H1 (cell line): ENCODE results near the gene MGLL. TPM values are rescaled to one million over a fixed set of nuclear protein-coding genes. Genes with fewer than 3 reads are reported as not detected.
A peak's percentile ranks its signal among the peaks of the same experiment; 100 is the strongest.

Source experiments
- CTCF ChIA-PET: fragments of 300-600 bp; sonication (Branson Sonifier 250); formaldehyde crosslinking; loops from one replicate; lab custom pipeline; 2021; ENCODE audit not compliant: partially characterized antibody; lab: Charles Lee
- POLR2A ChIA-PET: fragments of 300-600 bp; sonication (Branson Sonifier 250); formaldehyde crosslinking; loops from one replicate; lab custom pipeline; 2021; ENCODE audit warnings: inconsistent platforms; ENCODE audit not compliant: partially characterized antibody; lab: Charles Lee
- DNase-seq, 2 experiments: peaks; one replicate each; pipeline versions ENCODE4 v3.0.0 to v3.0.0-alpha.2; 2010 to 2022; ENCODE audit warnings: low spot score in 2 of 2, low read depth in 1 of 2, mixed read lengths in 1 of 2
- FAIRE-seq: peaks from 2 replicates; lab custom pipeline; 2011; peaks lifted over from hg19 to GRCh38; lab: Jason Lieb, UNC
- H2AFZ ChIP-seq: 2 replicates; pipeline ENCODE4 v1.8.1; 2012; ENCODE audit warnings: low read length, inconsistent platforms
- H2AK5ac ChIP-seq: 2 replicates; pipeline ENCODE4 v1.6.1; 2013; ENCODE audit warnings: low read depth, low read length
- H2BK120ac ChIP-seq: replicated peaks from 2 replicates; pipeline ENCODE3; 2013; ENCODE audit warnings: low read depth, low read length, inconsistent platforms
- H2BK12ac ChIP-seq: 2 replicates; pipeline ENCODE4 v1.6.1; 2013; ENCODE audit warnings: low read depth, low read length
- H2BK15ac ChIP-seq: 2 replicates; pipeline ENCODE4 v1.6.1; 2013; ENCODE audit warnings: low read length
- H2BK20ac ChIP-seq: 2 replicates; pipeline ENCODE4 v1.6.1; 2013; ENCODE audit warnings: low read length
- H2BK5ac ChIP-seq: 2 replicates; pipeline ENCODE4 v1.6.1; 2013; ENCODE audit warnings: low read depth, low read length
- H3K14ac ChIP-seq: 2 replicates; pipeline ENCODE4 v1.6.1; 2013; ENCODE audit warnings: inconsistent platforms; ENCODE audit not compliant: insufficient read length
- H3K18ac ChIP-seq: 2 replicates; pipeline ENCODE4 v1.6.1; 2013; ENCODE audit warnings: low read length; ENCODE audit errors: extremely low read depth
- H3K23ac ChIP-seq: 2 replicates; pipeline ENCODE4 v1.6.1; 2013; ENCODE audit warnings: inconsistent platforms; ENCODE audit not compliant: insufficient read length
- H3K23me2 ChIP-seq: 2 replicates; pipeline ENCODE4 v1.6.1; 2013; ENCODE audit warnings: low read depth, low read length
- H3K27ac ChIP-seq: 2 replicates; pipeline ENCODE4 v1.6.1; 2011; ENCODE audit warnings: low read depth, low read length, inconsistent platforms
- H3K27me3 ChIP-seq, 4 experiments: replicated peaks in 1 of 4; 1 replicate in 1 of 4; 2 replicates in 3 of 4; pipeline versions ENCODE4 v1.6.1 to v1.8.1; 2011 to 2013; ENCODE audit warnings: low read length in 3 of 4, mild to moderate bottlenecking in 3 of 4, inconsistent platforms in 2 of 4, mixed read lengths in 2 of 4, moderate library complexity in 1 of 4; ENCODE audit not compliant: control insufficient read depth in 3 of 4, insufficient read depth in 3 of 4; ENCODE audit errors: extremely low read depth in 1 of 4
- H3K36me3 ChIP-seq, 4 experiments: 2 replicates each; pipeline versions ENCODE4 v1.6.1 to v1.8.1; 2011 to 2013; ENCODE audit warnings: mild to moderate bottlenecking in 4 of 4, low read length in 3 of 4, moderate library complexity in 2 of 4, control low read depth in 1 of 4, inconsistent platforms in 1 of 4; ENCODE audit not compliant: insufficient read depth in 4 of 4, control insufficient read depth in 2 of 4
- H3K4ac ChIP-seq: replicated peaks from 2 replicates; pipeline ENCODE3; 2013; ENCODE audit warnings: low read length, low read depth, mixed read lengths, inconsistent platforms; ENCODE audit not compliant: insufficient read length
- H3K4me1 ChIP-seq, 4 experiments: replicated peaks in 1 of 4; 1 replicate in 1 of 4; 2 replicates in 3 of 4; pipeline versions ENCODE4 v1.6.1 to v1.8.1; 2011 to 2013; ENCODE audit warnings: low read length in 3 of 4, inconsistent platforms in 2 of 4, mixed read lengths in 1 of 4; ENCODE audit not compliant: insufficient read depth in 4 of 4, control insufficient read depth in 3 of 4
- H3K4me2 ChIP-seq, 2 experiments: 2 replicates each; pipeline versions ENCODE4 v1.6.1 to v1.8.1; 2011 to 2013; ENCODE audit warnings: low read depth in 2 of 2, low read length in 2 of 2, control low read depth in 1 of 2, inconsistent platforms in 1 of 2, mild to moderate bottlenecking in 1 of 2; ENCODE audit not compliant: insufficient read depth in 1 of 2
- H3K4me3 ChIP-seq, 4 experiments: fragments of 200-600, 300-600 bp in 1 of 4; sonication (generic), shearing (Covaris generic), sonication (Bioruptor Twin) in 1 of 4; 2 replicates each; pipeline versions ENCODE4 v1.5.1 to v1.8.1; 2011 to 2016; ENCODE audit warnings: low read length in 4 of 4, low read depth in 3 of 4, control low read depth in 2 of 4, inconsistent platforms in 2 of 4, mild to moderate bottlenecking in 2 of 4, mixed read lengths in 1 of 4, moderate library complexity in 1 of 4; ENCODE audit not compliant: insufficient read depth in 2 of 4; ENCODE audit errors: extremely low read depth in 1 of 4
- H3K56ac ChIP-seq: replicated peaks from 2 replicates; pipeline ENCODE3; 2013; ENCODE audit warnings: low read depth, mild to moderate bottlenecking, mixed read lengths, low read length, inconsistent platforms; ENCODE audit not compliant: insufficient read length
- H3K79me1 ChIP-seq: 2 replicates; pipeline ENCODE4 v1.6.1; 2013; ENCODE audit warnings: low read depth, low read length, control low read depth
- H3K79me2 ChIP-seq, 2 experiments: 2 replicates each; pipeline versions ENCODE4 v1.6.1 to v1.8.1; 2012 to 2013; ENCODE audit warnings: low read length in 2 of 2, mild to moderate bottlenecking in 2 of 2, inconsistent platforms in 1 of 2; ENCODE audit not compliant: insufficient read depth in 2 of 2, control insufficient read depth in 1 of 2
- H3K9ac ChIP-seq, 4 experiments: replicated peaks in 1 of 4; 1 replicate in 1 of 4; 2 replicates in 3 of 4; pipeline versions ENCODE4 v1.6.1 to v1.8.1; 2011 to 2013; ENCODE audit warnings: low read depth in 3 of 4, low read length in 3 of 4, control low read depth in 2 of 4, mild to moderate bottlenecking in 2 of 4, moderate library complexity in 2 of 4, inconsistent platforms in 1 of 4; ENCODE audit errors: extremely low read depth in 1 of 4
- H3K9me3 ChIP-seq, 2 experiments: 2 replicates each; pipeline versions ENCODE4 v1.6.1 to v1.8.1; 2012 to 2013; ENCODE audit warnings: mild to moderate bottlenecking in 2 of 2, moderate library complexity in 2 of 2, control low read depth in 1 of 2, inconsistent platforms in 1 of 2, low read depth in 1 of 2, low read length in 1 of 2, mixed read lengths in 1 of 2; ENCODE audit not compliant: insufficient read depth in 2 of 2
- H4K20me1 ChIP-seq, 2 experiments: replicated peaks in 1 of 2; 2 replicates each; pipeline versions ENCODE3 to v1.8.1; 2011 to 2013; ENCODE audit warnings: inconsistent platforms in 2 of 2, low read length in 2 of 2, mild to moderate bottlenecking in 1 of 2; ENCODE audit not compliant: insufficient read depth in 2 of 2, control insufficient read depth in 1 of 2
- H4K5ac ChIP-seq: 2 replicates; pipeline ENCODE4 v1.6.1; 2013; ENCODE audit warnings: low read length, low read depth, mixed read lengths, inconsistent platforms; ENCODE audit not compliant: insufficient read length
- H4K8ac ChIP-seq: 2 replicates; pipeline ENCODE4 v1.8.0; 2013; ENCODE audit warnings: mild to moderate bottlenecking, moderate library complexity, low read length, inconsistent platforms; ENCODE audit not compliant: insufficient read depth; ENCODE audit errors: extremely low read depth
- H4K91ac ChIP-seq: replicated peaks from 2 replicates; pipeline ENCODE3; 2013; ENCODE audit warnings: low read length, mixed read lengths, inconsistent platforms; ENCODE audit not compliant: insufficient read length
- PHF8 ChIP-seq: fragments of 200-600 bp; sonication (generic); conservative IDR thresholded peaks from 2 replicates; pipeline ENCODE4 v1.7.1; 2012; ENCODE audit warnings: low read depth, mild to moderate bottlenecking, inconsistent platforms, low read length, moderate library complexity
- RAD21 ChIP-seq, 2 experiments: IDR thresholded peaks in 1 of 2; conservative IDR thresholded peaks in 1 of 2; 2 replicates each; pipeline ENCODE4 v1.6.1; 2011; ENCODE audit warnings: low read depth in 2 of 2, low read length in 2 of 2, improper control_type of control experiment in 1 of 2, inconsistent platforms in 1 of 2, mild to moderate bottlenecking in 1 of 2, moderate library complexity in 1 of 2
- RNF2 ChIP-seq: fragments of 200-900, 300-1000 bp; sonication (generic); IDR thresholded peaks from 2 replicates; pipeline ENCODE4 v1.7.1; 2016; ENCODE audit warnings: borderline replicate concordance, low read depth, mild to moderate bottlenecking, antibody characterized with exemption, low read length; ENCODE audit not compliant: poor library complexity, severe bottlenecking; ENCODE audit errors: missing control alignments
- SIX5 ChIP-seq: IDR thresholded peaks from 2 replicates; pipeline ENCODE4 v1.6.1; 2011; ENCODE audit warnings: mild to moderate bottlenecking, low read depth, low read length
- WGBS, 2 experiments: shearing (Covaris generic) in 1 of 2; methylation state at CpG; one replicate each; pipeline versions ENCODE4 v1.1.6 to v1.1.7; 2013 to 2015; ENCODE audit warnings: low lambda C conversion rate in 2 of 2, mixed read lengths in 2 of 2, inconsistent platforms in 1 of 2, low coverage in 1 of 2, missing lambda C conversion rate in 1 of 2; ENCODE audit not compliant: insufficient replicate concordance in 2 of 2, insufficient coverage in 1 of 2, insufficient read length in 1 of 2; ENCODE audit errors: extremely low coverage in 1 of 2, missing lambda C conversion rate in 1 of 2; 5-methylcytosine and 5-hydroxymethylcytosine counted together
- polyA plus RNA-seq, 7 experiments: library from polyadenylated mRNA; depleted of rRNA in 3 of 7; stranded (reverse) in 5 of 7; unstranded in 2 of 7; fragments of >200 nt in 5 of 7; fragments of 200-250 nt in 2 of 7; gene quantifications; 1 replicate in 5 of 7; 2 replicates in 1 of 7; 4 replicates in 1 of 7; pipeline versions ENCODE4 v1.2.1 to v1.2.3, GENCODE V29; 2011 to 2013; ENCODE audit warnings: missing spikeins in 2 of 7, mixed read lengths in 2 of 7
- total RNA-seq: library from RNA; stranded (reverse); fragmentation: NEBNext Ultra II Directional; extraction: Animal tissue kit (Norgen Biotek cat#: 25700); gene quantifications from 2 replicates; pipeline ENCODE4 v1.2.1, GENCODE V29; 2021

MGLL gene
- total and polyA plus RNA-seq, 2 of the 8 experiments (the other 6 are each of a cell fraction or from before 2014, with no cell fraction given), result 0.05 to 0.34 TPM

- Histone ChIP-seq H3K79me1 (no peaks in the 10 kb centered on the region), H2BK15ac (no peak overlapping the region), H4K91ac (no peak overlapping the region), H3K79me2 (no peaks in the 10 kb centered on the region), H3K56ac (no peak overlapping the region), H4K8ac (no peak overlapping the region), H3K4me3 (no peak overlapping the region), H3K36me3 (no peaks in the 10 kb centered on the region), H3K4me1 (no peaks in the 10 kb centered on the region), H3K4me2 (no peak overlapping the region), H4K20me1 (no peaks in the 10 kb centered on the region), H3K23ac (no peak overlapping the region), H2BK12ac (no peak overlapping the region), H2BK20ac (no peak overlapping the region), H3K4ac (no peak overlapping the region), H3K27me3 (no peaks in the 10 kb centered on the region), H2BK120ac (no peak overlapping the region), H3K9ac (no peak overlapping the region), H3K18ac (no peak overlapping the region)
- no peak for FAIRE-seq
- TF ChIP-seq RNF2, result no peak
- TF ChIP-seq PHF8, result no peak
- TF ChIP-seq RAD21 (IDR thresholded peaks at IDR 0.05 in 1 of 2, conservative IDR thresholded peaks at IDR 0.05 in 1 of 2; ENCODE audit: low read depth in 2 of 2, low read length in 2 of 2), result no peak
- no peak for TF ChIP-seq SIX5
- TF ChIP-seq, all 59 proteins: peak for 0
- no peak overlapping the region for H3K14ac ChIP-seq
- ChIA-PET POLR2A (no interaction called here), CTCF (interaction anchor here (1.6 kb wide), 2 partner anchors 45 to 90 kb away, joined by 4 to 7 read pairs; partner anchors contain the start of gene KBTBD12)
- H3K27ac ChIP-seq, result no peak overlapping the region
- no peaks in the 10 kb centered on the region for H3K23me2 ChIP-seq
- H2AFZ ChIP-seq, result 0 out of 2 replicates have a peak overlapping the region, but pooled peaks have one; percentile 17
- no peaks in the 10 kb centered on the region for H3K9me3 ChIP-seq
- H2AK5ac ChIP-seq, result no peak overlapping the region
- H2BK5ac ChIP-seq, result no peak overlapping the region
- WGBS, 2 experiments, result 92% methylated on average over 4 of the region's 4 CpGs; no CpG with 5 or more reads in 1 of the 2 experiments
- H4K5ac ChIP-seq, result no peak overlapping the region
- DNase-seq, result no peak
Measured at GRCh38 chr3:127870156-127870555, 47.8 kb upstream of the MGLL start.
